GM23248 (cell line): ENCODE results near the gene CRYGC. TPM values are rescaled to one million over a fixed set of nuclear protein-coding genes. Genes with fewer than 3 reads are reported as not detected.

ENCODE experiments used
- DNase-seq: peaks from one replicate; pipeline ENCODE4 v3.0.0-alpha.2; 2015
- H2AFZ ChIP-seq: fragments of 200-600 bp; sonication (generic); 2 replicates; pipeline ENCODE4 v1.6.1; 2016; ENCODE audit warnings: antibody characterized with exemption
- H3F3A ChIP-seq: fragments of 200-600 bp; sonication (generic); 2 replicates; pipeline ENCODE4 v1.6.1; 2016; ENCODE audit warnings: mild to moderate bottlenecking, antibody characterized with exemption, mixed run types; ENCODE audit not compliant: insufficient read depth
- H3K27ac ChIP-seq: fragments of 200-600 bp; sonication (generic); 2 replicates; pipeline ENCODE4 v1.5.1; 2016; ENCODE audit warnings: mild to moderate bottlenecking
- H3K27me3 ChIP-seq: fragments of 200-600 bp; sonication (generic); replicated peaks from 2 replicates; pipeline ENCODE4 v1.6.1; 2016; ENCODE audit warnings: mild to moderate bottlenecking; ENCODE audit not compliant: insufficient read depth
- H3K36me3 ChIP-seq: fragments of 200-600 bp; sonication (generic); 2 replicates; pipeline ENCODE4 v1.6.1; 2016; ENCODE audit warnings: low read depth, mild to moderate bottlenecking
- H3K4me1 ChIP-seq: fragments of 200-600 bp; sonication (generic); 2 replicates; pipeline ENCODE4 v1.6.1; 2016; ENCODE audit warnings: mild to moderate bottlenecking; ENCODE audit not compliant: insufficient read depth
- H3K4me2 ChIP-seq: fragments of 200-600 bp; sonication (generic); one replicate; pipeline ENCODE4 v1.6.1; 2016; ENCODE audit warnings: mild to moderate bottlenecking; ENCODE audit not compliant: unreplicated experiment
- H3K4me3 ChIP-seq: fragments of 200-600 bp; sonication (generic); 2 replicates; pipeline ENCODE4 v1.5.1; 2016; ENCODE audit warnings: mild to moderate bottlenecking
- H3K79me2 ChIP-seq: fragments of 200-600 bp; sonication (generic); 2 replicates; pipeline ENCODE4 v1.6.1; 2016; ENCODE audit warnings: mild to moderate bottlenecking; ENCODE audit not compliant: insufficient read depth
- H3K9ac ChIP-seq: fragments of 200-600 bp; sonication (generic); 2 replicates; pipeline ENCODE4 v1.6.1; 2016; ENCODE audit warnings: mild to moderate bottlenecking
- H3K9me2 ChIP-seq: fragments of 200-600 bp; sonication (generic); 2 replicates; pipeline ENCODE4 v1.6.1; 2016; ENCODE audit warnings: mixed run types, mild to moderate bottlenecking, moderate library complexity; ENCODE audit not compliant: insufficient read depth
- H3K9me3 ChIP-seq: fragments of 200-600 bp; sonication (generic); one replicate; pipeline ENCODE4 v1.6.1; 2017; ENCODE audit warnings: low read depth
- H4K20me1 ChIP-seq: fragments of 200-600 bp; sonication (generic); 2 replicates; pipeline ENCODE4 v1.6.0; 2016; ENCODE audit not compliant: insufficient read depth
- EZH2 ChIP-seq: fragments of 200-600 bp; sonication (generic); IDR thresholded peaks from 2 replicates; pipeline ENCODE4 v1.6.1; 2018; ENCODE audit warnings: antibody characterized with exemption, mild to moderate bottlenecking; ENCODE audit not compliant: insufficient read depth, poor library complexity, severe bottlenecking
- EZH2phosphoT487 ChIP-seq: fragments of 200-600 bp; sonication (generic); IDR thresholded peaks from 2 replicates; pipeline ENCODE4 v1.6.1; 2018; ENCODE audit warnings: antibody characterized with exemption, moderate library complexity, mild to moderate bottlenecking, low read depth; ENCODE audit not compliant: insufficient read depth
- WGBS, 2 experiments: methylation state at CpG; one replicate each; pipeline ENCODE4 v1.1.6; 2015 to 2017; ENCODE audit warnings: low lambda C conversion rate in 2 of 2, low coverage in 1 of 2; ENCODE audit errors: missing lambda C conversion rate in 2 of 2; 5-methylcytosine and 5-hydroxymethylcytosine counted together
- in situ Hi-C: fragments of 300-500 bp; cut with MboI; formaldehyde crosslinking; loops from 2 replicates; pipeline ENCODE4 v1.15.0; 2020
- polyA plus RNA-seq: library from polyadenylated mRNA; unstranded; fragments of >200 nt; fragmentation: Nextera tagmentation; extraction: Ambion mirVana; gene quantifications from 2 replicates; pipeline ENCODE4 v1.2.1, GENCODE V29; 2016
- total RNA-seq: library from RNA; depleted of rRNA; stranded (reverse); fragments of >200 nt; shearing (Covaris generic); gene quantifications from 2 replicates; pipeline ENCODE4 v1.2.3, GENCODE V29; 2014

Gene CRYGC
- total and polyA plus RNA-seq, 2 experiments from 2014 or later, result not detected

GRCh38 chr2:208098267-208098666, 31.4 kb downstream of the CRYGC start:
- Histone ChIP-seq H3K79me2 (no peaks in the 10 kb centered on the region), H3K27ac (no peak overlapping the region), H3K9me3 (no peaks in the 10 kb centered on the region), H3K27me3 (peaks cover 18% of the 10 kb centered on the region), H3K9me2 (no peaks in the 10 kb centered on the region), H3K4me2 (no peak overlapping the region), H4K20me1 (no peaks in the 10 kb centered on the region), H3K4me3 (no peak overlapping the region), H3K4me1 (0 out of 2 replicates have a peak, but pooled peaks cover 7% of the 10 kb centered on the region), H3F3A (no peaks in the 10 kb centered on the region), H3K9ac (no peak overlapping the region), H3K36me3 (no peaks in the 10 kb centered on the region), H2AFZ (no peak overlapping the region)
- no peak for DNase-seq
- TF ChIP-seq EZH2 (no peak), EZH2phosphoT487 (no peak)
- in situ Hi-C loops, result no loop called here
- WGBS, 2 experiments, result 0 to 2% methylated on average over 2 of the region's 2 CpGs

- H3K4me2 ChIP-seq, result no peak overlapping the region
- H3F3A ChIP-seq, result no peaks in the 10 kb centered on the region
- H3K9ac ChIP-seq, result no peak overlapping the region
- no peaks in the 10 kb centered on the region for H3K9me3 ChIP-seq
- TF ChIP-seq EZH2phosphoT487 (peak; percentile 87; the same call in 1 of the 2 replicates), EZH2 (no peak)
- 0 out of 2 replicates have a peak, but pooled peaks cover 7% of the 10 kb centered on the region for H3K4me1 ChIP-seq
- H4K20me1 ChIP-seq, result no peaks in the 10 kb centered on the region
- H2AFZ ChIP-seq, result no peak overlapping the region
- DNase-seq, result peak; percentile 70
- no peak overlapping the region for H3K4me3 ChIP-seq
- no peaks in the 10 kb centered on the region for H3K36me3 ChIP-seq
- H3K27me3 ChIP-seq, result peaks cover 18% of the 10 kb centered on the region
- H3K27ac ChIP-seq, result no peak overlapping the region
- no peaks in the 10 kb centered on the region for H3K9me2 ChIP-seq
- no peaks in the 10 kb centered on the region for H3K79me2 ChIP-seq
- in situ Hi-C loops, result no loop called here
- 0 to 1% methylated on average over 5 of the region's 5 CpGs for WGBS, 2 experiments
Observed at GRCh38 chr2:208097801-208098200, 31.8 kb downstream of the CRYGC start.

GRCh38 chr2:208097313-208097712, 32.3 kb downstream of the CRYGC start:
- WGBS, 2 experiments, result 52 to 58% methylated on average over 3 of the region's 3 CpGs
- no peak for DNase-seq
- in situ Hi-C loops, result no loop called here
- no peak overlapping the region for H2AFZ ChIP-seq
- H3K36me3 ChIP-seq, result no peaks in the 10 kb centered on the region
- H4K20me1 ChIP-seq, result no peaks in the 10 kb centered on the region
- peaks cover 23% of the 10 kb centered on the region for H3K27me3 ChIP-seq
- H3K4me3 ChIP-seq, result no peak overlapping the region
- H3K9me3 ChIP-seq, result no peaks in the 10 kb centered on the region
- H3K9me2 ChIP-seq, result no peaks in the 10 kb centered on the region
- no peak overlapping the region for H3K4me2 ChIP-seq
- no peak for TF ChIP-seq EZH2phosphoT487
- TF ChIP-seq EZH2, result no peak
- no peaks in the 10 kb centered on the region for H3K79me2 ChIP-seq
- H3K27ac ChIP-seq, result no peak overlapping the region
- H3K4me1 ChIP-seq, result 0 out of 2 replicates have a peak, but pooled peaks cover 7% of the 10 kb centered on the region
- no peak overlapping the region for H3K9ac ChIP-seq
- no peaks in the 10 kb centered on the region for H3F3A ChIP-seq

GRCh38 chr2:208096080-208096479, 33.5 kb downstream of the CRYGC start:
- Histone ChIP-seq H3K4me1 (0 out of 2 replicates have a peak, but pooled peaks cover 7% of the 10 kb centered on the region), H3K36me3 (no peaks in the 10 kb centered on the region), H3K79me2 (no peaks in the 10 kb centered on the region)

GRCh38 chr2:208093128-208093527, 36.5 kb downstream of the CRYGC start:
- Histone ChIP-seq H3K79me2 (no peaks in the 10 kb centered on the region), H3F3A (no peaks in the 10 kb centered on the region), H3K36me3 (no peaks in the 10 kb centered on the region), H3K9ac (no peak overlapping the region), H4K20me1 (no peaks in the 10 kb centered on the region), H3K27ac (no peak overlapping the region), H3K9me2 (no peaks in the 10 kb centered on the region), H2AFZ (no peak overlapping the region), H3K27me3 (peaks cover 31% of the 10 kb centered on the region), H3K4me2 (no peak overlapping the region), H3K9me3 (no peaks in the 10 kb centered on the region), H3K4me1 (0 out of 2 replicates have a peak, but pooled peaks cover 7% of the 10 kb centered on the region), H3K4me3 (no peak overlapping the region)
- DNase-seq, result no peak
- TF ChIP-seq EZH2phosphoT487 (no peak), EZH2 (no peak)
- in situ Hi-C loops, result no loop called here

More at GRCh38 chr2:208096080-208096479, 33.5 kb downstream of the CRYGC start:
- 51 to 57% methylated on average over 3 of the region's 3 CpGs for WGBS, 2 experiments
- in situ Hi-C loops, result no loop called here
- no peaks in the 10 kb centered on the region for H3K9me2 ChIP-seq
- DNase-seq, result no peak
- no peak overlapping the region for H2AFZ ChIP-seq
- no peak overlapping the region for H3K4me3 ChIP-seq
- H3K4me2 ChIP-seq, result no peak overlapping the region
- no peaks in the 10 kb centered on the region for H3K9me3 ChIP-seq
- no peak overlapping the region for H3K27ac ChIP-seq
- H3F3A ChIP-seq, result no peaks in the 10 kb centered on the region
- H4K20me1 ChIP-seq, result no peaks in the 10 kb centered on the region
- H3K9ac ChIP-seq, result no peak overlapping the region
- peaks cover 26% of the 10 kb centered on the region for H3K27me3 ChIP-seq
- TF ChIP-seq EZH2 (no peak), EZH2phosphoT487 (no peak)
